OCI-LY1 (cell line): ENCODE data around the gene SPRR1B.

Experiments
- CTCF ChIP-seq: fragments of 200-600 bp; sonication (generic), shearing (Covaris generic); IDR thresholded peaks from 2 replicates; pipeline ENCODE4 v1.5.1; 2017; ENCODE audit warnings: mild to moderate bottlenecking, antibody characterized with exemption, low read length, moderate library complexity, mixed read lengths
- EZH2 ChIP-seq: fragments of 200-600 bp; sonication (generic), shearing (Covaris generic); IDR thresholded peaks from 2 replicates; pipeline ENCODE4 v1.8.0; 2017; ENCODE audit warnings: borderline replicate concordance, mixed run types, mild to moderate bottlenecking, antibody characterized with exemption, low read length, moderate library complexity, mixed read lengths

- no peak for TF ChIP-seq EZH2
- no peak for TF ChIP-seq CTCF
These were observed 32.5 kb upstream of the SPRR1B start for GRCh38 chr1:152998476-152998875.
